ENCODE data around the gene FAM229A.

FAM229A gene

GRCh38 chr1:32316903-32317277 lies 45.4 kb downstream of the FAM229A start:
- no peak overlapping the region for H3K4me2 ChIP-seq (ENCODE audit: low read length)
- no peak overlapping the region for H3K9ac ChIP-seq (ENCODE audit: low read depth, low read length)
- peaks cover 6% of the 10 kb centered on the region for H3K4me1 ChIP-seq (ENCODE audit: control insufficient read depth, insufficient read depth, low read length)
- H3K4me3 ChIP-seq (ENCODE audit: low read length) = no peak overlapping the region
- H3K27me3 ChIP-seq (ENCODE audit: control insufficient read depth, insufficient read depth, low read length) = no peaks in the 10 kb centered on the region
- H3K36me3 ChIP-seq (ENCODE audit: insufficient read depth, low read length) = peaks cover 20% of the 10 kb centered on the region
- no peaks in the 10 kb centered on the region for H3K9me3 ChIP-seq (replicated peaks; ENCODE audit: low read length)

- Histone ChIP-seq H3K27me3 (ENCODE audit: control insufficient read depth, insufficient read depth, low read length) (no peaks in the 10 kb centered on the region), H3K4me2 (ENCODE audit: low read length) (no peak overlapping the region), H3K9ac (ENCODE audit: low read depth, low read length) (no peak overlapping the region), H3K4me1 (ENCODE audit: control insufficient read depth, insufficient read depth, low read length) (peaks cover 5% of the 10 kb centered on the region), H3K36me3 (ENCODE audit: insufficient read depth, low read length) (peaks cover 4% of the 10 kb centered on the region), H3K4me3 (ENCODE audit: low read length) (no peak overlapping the region), H3K9me3 (replicated peaks; ENCODE audit: low read length) (no peaks in the 10 kb centered on the region)
Observed at GRCh38 chr1:32311709-32312393, 50.4 kb downstream of the FAM229A start.
